Heart left ventricle (tissue), 13 donors: Measurements from ENCODE around the gene DPY19L1.

Source experiments
- POLR2A ChIP-seq, 2 donors: fragments of 450-650 bp; IDR thresholded peaks; one replicate each; pipeline ENCODE4 v1.6.1; 2017; ENCODE audit warnings: antibody characterized with exemption in 2 of 2, mild to moderate bottlenecking in 2 of 2, moderate library complexity in 2 of 2
- TF ChIP-seq, protein P1 (sequence below), 12 donors: fragments of 200-600 bp; sonication (generic) in 4 of 12; IDR thresholded peaks; one replicate each; pipeline versions ENCODE4 v1.5.0 to v1.8.0; 2018 to 2022; ENCODE audit warnings: antibody characterized with exemption in 12 of 12, mild to moderate bottlenecking in 5 of 12
- donor health status: ischemic (EF 13 %, LVEDD 7.1; RV severe dilation, severe dysfunction).
- donor health status: DM: no; HTN: yes; CAD: no.
- donor health status: DM: no; HTN: no; CAD: no.
- donor health status: ischemic (EF 25% LVEDD 6.9; RV normal size, moderate dysfunction).
- donor health status: ischemic (EF 25% LVEDD 5.7; RV mildly dilated, moderate dysfunction).
- donor health status: ischemic (EF 35%, LVEDD 5.7; RV mildly dilated, moderate dysfunction).
- donor health status: nonischemic (EF 11% LVEDD 7.7; RV severe dilation, severe dysfunction).
- donor health status: DM: yes; HTN: yes; CAD: no.
- donor health status: PGD.
- donor health status: ischemic (EF 29% LVEDD 5.4; RV normal size, mild dysfunction).
- donor health status: nonischemic (EF 23%, LVEDD 6.1; RV moderate dilation, normal function).

DNA sequence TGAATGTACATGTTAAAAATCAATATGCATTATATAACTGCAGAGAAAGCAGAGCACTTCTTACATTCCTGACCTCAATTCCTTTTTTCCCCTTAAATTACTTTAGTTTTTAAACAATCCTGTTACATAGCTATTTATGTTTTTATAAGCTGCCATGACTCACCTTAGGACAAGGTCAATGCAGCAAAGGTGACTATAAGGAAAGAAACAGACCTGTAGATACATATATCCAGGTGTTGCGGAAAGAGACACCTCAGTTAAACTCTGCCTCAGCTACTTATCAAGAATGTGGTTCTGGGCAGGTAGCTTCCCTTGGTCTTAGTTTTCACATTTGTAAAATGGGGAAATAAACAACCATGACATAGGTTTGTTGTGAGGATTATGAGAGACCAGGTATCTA, 105.5 kb downstream of the DPY19L1 start:
- TF ChIP-seq POLR2A (IDR thresholded peaks at IDR 0.05): no peak
- TF ChIP-seq, protein P1, sequence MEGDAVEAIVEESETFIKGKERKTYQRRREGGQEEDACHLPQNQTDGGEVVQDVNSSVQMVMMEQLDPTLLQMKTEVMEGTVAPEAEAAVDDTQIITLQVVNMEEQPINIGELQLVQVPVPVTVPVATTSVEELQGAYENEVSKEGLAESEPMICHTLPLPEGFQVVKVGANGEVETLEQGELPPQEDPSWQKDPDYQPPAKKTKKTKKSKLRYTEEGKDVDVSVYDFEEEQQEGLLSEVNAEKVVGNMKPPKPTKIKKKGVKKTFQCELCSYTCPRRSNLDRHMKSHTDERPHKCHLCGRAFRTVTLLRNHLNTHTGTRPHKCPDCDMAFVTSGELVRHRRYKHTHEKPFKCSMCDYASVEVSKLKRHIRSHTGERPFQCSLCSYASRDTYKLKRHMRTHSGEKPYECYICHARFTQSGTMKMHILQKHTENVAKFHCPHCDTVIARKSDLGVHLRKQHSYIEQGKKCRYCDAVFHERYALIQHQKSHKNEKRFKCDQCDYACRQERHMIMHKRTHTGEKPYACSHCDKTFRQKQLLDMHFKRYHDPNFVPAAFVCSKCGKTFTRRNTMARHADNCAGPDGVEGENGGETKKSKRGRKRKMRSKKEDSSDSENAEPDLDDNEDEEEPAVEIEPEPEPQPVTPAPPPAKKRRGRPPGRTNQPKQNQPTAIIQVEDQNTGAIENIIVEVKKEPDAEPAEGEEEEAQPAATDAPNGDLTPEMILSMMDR (IDR thresholded peaks at IDR 0.05): no peak
